GM20431 (cell line): ENCODE results near the gene PBX1.

Source experiments
- in situ Hi-C: fragments of 300-500 bp; cut with MseI, MboI; formaldehyde crosslinking; loops from one replicate; pipeline ENCODE4 v1.15.0; 2020; ENCODE audit warnings: low sequenced_read_pairs; ENCODE audit not compliant: unreplicated experiment

PBX1 gene

DNA sequence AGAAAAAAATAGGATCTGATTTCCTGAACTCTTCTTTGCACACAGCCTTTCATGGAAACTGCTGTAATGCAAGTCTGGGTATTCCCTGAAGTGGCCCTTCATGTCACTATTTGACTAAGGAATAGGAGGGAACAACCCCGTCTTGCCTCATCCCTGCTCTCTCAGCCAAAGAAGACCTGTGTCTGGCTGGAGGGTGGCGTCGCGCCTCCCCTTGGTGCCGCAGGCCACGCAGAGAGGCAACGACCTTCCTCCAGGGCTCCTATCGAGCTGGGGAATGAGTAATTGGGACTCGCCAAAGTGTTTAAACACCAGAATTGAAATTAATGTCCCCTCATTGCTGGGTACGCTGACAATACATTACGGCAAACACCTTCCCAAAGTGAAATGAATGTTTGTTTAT lies 129.8 kb downstream of the PBX1 start:
- in situ Hi-C loops = no loop called here

DNA sequence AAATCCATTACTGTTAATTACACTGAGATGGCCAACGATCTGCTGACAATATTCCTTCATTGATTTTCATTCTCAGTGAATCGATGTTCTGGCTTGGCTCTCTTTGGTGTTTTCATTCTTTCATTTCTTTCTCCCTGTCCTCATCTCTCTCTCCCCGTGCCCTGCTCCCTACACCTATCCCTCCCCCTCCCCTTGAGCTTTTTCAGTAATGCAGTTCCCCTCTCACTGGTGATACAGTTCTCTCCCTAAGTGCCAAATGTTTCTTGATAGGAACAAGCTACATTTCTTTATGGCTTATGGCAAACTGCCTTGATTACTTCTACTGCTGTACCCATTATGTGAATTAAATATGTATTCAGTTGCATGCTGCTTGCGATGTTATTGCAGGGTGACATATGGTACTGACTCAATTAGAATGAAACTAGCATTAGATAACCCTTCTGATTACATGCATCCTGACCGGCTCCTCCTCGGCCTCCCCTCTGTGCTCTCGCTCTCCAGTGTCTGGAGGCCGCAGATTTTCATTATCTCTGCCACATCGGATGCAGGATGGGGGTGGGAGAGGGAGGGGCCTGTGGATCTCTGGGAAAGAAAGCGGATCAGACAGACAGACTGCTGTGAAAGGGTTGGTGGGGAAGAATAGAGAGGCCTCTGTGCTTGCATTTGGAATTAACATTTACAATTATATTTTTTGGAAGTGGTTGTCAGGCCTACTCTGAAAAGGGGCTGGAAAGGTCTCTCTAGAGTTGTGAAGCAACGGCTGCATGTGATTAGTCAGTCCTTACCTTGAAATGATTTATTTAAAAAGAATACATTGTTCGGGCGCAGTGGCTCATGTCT lies 130.9 kb downstream of the PBX1 start:
- in situ Hi-C loops = no loop called here

DNA sequence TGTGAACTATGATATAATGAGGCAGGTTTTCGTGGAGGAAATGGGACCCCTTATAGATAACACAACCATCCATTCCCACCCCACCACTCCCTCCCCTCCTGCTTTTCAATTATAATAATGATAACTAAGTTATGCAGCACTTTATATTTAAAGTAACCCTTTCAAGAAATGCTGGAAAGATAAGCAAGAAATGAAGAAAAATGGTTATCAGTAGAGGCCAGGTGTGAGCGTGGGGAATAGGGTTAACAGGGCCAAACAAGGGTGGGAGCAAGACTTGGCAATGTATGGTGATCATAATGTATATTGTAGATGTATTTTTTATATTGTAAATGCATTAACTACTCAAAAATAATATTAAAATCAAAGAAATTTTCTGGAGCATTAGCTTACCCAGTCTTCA lies 133.4 kb downstream of the PBX1 start:
- in situ Hi-C loops = no loop called here

DNA sequence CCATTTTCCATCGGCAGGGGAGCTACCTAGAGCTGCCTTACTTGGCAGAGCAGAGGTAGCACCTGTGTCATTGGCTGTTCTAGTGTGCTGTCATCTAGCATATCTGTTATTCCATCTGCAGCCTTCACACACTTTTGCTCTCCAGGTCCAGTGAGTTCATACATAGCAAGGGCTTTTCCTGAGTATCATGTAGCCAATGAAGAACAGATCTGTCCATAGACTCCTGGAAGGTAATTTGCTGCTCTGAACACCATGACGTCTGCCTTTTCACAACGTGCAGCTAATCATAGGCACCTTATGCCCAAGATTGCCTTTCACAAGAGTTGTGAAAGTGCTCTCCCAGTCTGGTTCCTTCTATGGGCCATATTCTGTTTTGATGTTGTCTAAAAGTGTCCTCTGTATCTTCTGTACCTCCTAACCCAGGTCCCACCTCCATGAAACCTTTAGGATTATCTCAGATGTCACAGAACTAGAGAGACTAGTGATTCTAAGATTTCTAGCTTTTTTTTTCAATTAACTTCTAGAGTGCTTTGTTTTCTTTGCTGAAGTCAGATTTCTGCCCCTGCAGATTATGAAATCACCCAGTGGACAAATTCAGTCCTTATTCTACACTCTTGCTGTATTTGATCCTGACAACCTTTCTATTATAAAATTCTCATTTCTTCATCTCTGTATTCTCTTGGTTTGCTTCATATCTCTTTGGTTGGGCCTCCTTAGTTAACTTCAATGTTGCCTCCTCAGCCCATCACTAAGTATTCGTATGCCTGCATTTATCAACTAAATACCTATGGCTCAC lies 134.8 kb downstream of the PBX1 start:
- in situ Hi-C loops = no loop called here

DNA sequence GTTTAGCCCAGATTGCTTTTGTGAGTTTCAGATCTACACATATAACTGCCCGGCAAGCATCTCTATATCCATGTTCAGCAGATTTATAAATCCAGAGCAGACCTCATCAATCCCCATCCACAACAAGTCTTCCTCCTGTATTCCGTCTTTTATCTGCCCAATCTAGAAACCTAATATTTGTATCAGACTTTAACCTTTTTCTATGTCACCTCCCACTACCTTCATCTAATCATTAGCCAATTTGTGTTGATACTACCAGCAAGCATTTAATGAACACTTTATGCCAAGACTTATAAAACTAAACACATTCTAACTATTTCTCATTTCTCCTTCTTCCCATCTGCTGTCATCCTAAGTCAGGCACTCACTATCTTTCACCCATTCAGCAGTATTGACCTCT lies 135.5 kb downstream of the PBX1 start:
- in situ Hi-C loops = no loop called here

DNA sequence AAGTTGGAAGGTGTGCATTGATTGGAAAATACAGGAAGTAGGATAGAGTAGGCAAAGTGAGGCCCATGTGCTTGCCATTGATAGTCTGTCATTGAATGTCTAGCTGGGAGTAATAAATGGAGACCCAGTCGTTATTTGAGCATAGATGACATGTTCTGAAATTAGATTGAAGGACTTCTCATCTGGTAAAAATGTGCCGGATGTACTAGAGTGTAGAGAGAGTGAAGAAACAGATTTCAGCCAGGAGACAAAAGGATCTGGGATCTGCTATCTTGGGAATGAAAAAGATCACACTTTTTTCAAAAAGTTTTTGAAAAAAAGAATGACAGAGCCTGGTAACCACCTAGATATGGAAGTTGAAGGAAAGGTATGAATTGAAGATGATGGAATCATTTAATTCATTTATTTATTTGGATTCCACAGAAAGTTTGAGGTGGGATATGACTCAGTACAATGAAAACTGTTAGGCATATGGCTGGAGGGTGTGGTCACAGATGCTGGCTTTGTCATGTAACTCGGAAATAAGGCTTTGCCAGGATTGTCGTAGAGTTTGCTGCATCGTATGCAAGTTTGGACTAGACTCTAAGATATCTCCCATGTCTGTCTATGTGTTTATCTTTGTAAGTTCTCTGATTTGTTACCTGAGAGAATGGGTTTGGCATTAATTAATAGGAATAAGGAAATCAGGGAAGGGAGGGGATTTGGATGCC lies 137.1 kb downstream of the PBX1 start:
- in situ Hi-C loops = no loop called here

DNA sequence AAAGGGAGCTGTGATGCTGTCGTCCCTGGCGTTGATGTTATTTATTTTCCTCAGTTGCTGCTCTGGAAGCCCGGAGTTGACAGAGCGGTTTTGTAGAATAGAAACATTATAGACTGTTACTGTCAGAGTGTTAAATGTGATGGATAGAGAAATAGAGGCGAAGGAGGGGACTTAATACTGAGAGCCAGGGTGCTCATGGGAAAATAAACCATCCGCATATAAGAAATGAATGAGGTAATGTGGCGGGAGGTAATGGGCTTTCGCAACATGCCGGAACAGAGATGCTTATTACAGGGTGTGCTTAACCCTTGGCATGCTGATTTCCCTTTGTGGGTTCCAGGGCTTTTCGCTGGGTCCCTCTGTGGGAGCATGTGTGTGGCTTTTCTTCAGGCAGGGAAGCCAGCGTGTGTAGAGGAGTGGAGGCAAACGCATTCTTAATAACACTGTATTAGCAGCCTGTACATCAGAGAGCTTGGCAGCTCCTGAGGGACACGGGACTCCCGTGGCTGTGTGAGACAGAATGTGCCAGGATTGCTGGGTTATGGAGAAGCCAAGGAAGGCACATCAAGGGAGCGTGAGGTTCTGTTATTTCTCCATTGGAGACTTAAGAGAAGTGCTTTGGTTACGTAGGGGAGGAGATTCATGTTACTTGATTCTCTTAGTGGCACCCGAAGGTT lies 141.0 kb downstream of the PBX1 start:
- in situ Hi-C loops = no loop called here

DNA sequence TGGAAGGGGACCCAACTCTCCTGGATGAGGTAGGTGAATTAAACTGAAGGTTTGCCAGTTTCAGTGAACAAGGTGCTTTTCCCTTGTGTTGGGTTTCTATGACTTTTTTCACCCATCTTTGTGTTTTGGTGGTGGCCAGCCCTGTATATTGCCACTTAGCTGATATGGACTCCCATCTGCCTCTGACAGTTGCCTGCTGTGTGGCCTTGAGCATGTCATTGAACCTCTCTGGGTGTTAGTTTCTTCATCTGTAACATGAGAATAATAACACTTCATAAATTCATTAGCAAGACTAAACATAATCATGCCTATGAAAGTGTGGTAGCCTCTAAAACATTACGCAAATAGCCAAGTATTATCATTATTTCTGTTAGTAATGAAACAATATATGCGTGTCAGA lies 141.7 kb downstream of the PBX1 start:
- in situ Hi-C loops = no loop called here

DNA sequence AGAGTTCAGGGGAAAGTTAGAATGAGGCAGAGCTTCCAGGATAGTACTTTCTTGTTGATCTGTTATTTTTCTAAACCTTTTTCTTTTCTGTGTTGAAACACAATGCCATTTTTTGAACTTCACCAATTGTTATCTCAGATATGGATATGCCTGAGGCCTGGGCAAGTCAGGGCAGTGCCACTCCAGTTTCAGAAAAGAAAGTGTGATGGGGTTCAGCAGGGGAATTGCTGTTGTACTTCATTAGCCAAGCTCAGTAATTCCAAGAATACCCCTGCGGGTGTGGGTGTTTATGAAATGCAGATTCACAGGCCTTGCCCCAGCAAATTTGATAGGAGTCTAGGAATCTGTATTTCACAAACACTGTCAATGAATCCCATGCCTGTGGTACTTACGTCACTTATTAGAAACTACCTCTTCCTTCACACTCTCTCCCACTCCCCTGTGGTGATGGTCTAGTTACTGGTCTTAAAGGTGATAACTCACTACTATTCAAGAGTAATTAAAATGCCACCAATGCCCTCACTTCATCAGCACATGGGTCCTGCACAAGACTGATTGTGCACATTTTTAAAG lies 142.3 kb downstream of the PBX1 start:
- in situ Hi-C loops = no loop called here

DNA sequence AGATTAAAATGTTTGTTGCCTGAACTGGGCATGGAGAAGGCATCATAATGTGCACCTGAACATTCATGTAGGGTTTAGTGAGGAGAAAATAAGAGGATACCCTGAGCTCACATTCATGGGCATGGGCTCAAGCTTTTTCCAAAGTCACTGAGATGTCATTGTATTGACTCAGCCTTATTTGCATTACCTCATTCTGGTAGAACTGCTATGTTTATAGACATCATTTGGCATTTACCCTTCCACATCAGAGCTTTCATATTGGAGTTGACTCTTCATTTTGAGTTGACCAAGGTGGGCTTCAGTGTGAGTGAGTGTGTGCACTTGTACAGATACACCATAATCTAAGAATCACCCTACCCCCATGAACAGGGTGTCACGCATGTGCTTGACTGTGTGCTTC lies 143.2 kb downstream of the PBX1 start:
- in situ Hi-C loops = no loop called here

DNA sequence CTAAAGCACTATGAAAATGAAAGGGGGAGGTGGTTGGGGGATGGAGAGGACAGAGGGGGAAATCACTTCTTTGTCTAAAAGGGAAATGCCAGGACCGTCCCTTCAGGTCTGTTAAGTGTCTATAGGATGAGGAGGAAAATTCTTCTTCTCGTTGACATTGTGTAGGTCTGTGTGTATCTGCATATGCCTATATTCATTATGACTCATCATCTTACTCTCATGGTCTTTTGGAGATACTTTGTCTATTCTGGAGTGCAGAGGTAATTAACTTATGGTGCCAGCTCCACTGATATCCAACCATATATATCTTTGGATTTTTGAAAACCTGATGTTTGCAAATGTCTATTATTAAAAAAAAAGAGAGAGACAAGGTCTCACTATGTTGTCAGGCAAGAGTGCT lies 143.7 kb downstream of the PBX1 start:
- in situ Hi-C loops = no loop called here

DNA sequence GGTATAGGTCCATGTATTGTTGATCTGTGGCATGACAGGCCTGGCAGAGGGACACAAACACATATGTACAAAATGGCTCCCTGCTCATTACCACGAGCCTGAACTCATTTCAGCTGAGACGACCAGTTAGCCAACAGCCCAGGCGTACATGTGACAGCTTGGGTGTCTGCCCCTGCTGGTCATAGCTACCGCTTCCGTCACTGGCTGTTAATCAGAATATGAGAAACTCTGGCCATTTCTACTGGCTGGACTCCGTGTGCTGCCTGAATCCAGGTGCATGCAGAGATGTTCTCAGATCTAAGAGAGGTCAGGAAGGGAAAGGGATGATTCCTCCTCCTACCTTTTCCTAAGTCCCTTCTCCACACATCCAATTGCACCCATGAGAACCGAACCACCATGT lies 144.5 kb downstream of the PBX1 start:
- in situ Hi-C loops = no loop called here

DNA sequence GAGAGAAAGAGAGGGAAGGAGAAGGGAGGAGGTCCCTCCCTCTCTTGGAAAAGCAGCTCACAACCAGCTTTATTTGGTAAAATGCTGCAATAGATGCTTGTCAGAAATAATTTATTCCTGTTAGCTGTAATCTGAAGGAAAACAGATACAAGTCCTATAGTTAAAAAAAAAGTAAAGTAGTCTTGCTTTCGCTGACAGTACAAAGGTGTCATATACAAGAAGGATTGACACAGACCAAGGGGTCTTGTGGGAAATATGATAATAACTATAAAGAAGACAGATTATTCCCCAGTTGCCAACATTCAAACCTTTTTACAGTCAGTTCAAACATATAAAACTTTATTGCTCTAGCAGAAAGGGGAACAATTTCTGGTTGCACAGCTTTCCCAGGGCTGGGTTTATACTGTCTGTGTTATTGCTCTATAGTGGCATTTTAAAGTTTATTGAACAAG lies 145.0 kb downstream of the PBX1 start:
- in situ Hi-C loops = no loop called here

DNA sequence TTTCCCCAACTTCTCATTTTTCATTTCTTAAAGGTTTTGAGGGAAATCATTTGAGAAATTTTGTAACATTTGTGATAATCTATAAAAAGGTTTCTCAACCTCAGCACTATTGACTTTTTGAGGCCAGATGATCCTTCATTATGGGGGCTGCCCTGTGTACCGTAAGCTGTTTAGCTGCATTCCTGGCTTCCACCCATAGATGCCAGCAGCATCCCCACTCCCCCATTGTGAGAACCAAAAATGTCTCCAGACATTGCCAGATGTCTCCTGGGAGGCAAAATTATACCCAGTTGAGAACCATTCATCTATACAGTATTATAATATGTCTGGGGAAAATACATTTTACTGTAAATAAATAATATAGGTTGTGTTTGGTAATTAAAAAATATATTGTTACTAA lies 146.0 kb downstream of the PBX1 start:
- in situ Hi-C loops = no loop called here

DNA sequence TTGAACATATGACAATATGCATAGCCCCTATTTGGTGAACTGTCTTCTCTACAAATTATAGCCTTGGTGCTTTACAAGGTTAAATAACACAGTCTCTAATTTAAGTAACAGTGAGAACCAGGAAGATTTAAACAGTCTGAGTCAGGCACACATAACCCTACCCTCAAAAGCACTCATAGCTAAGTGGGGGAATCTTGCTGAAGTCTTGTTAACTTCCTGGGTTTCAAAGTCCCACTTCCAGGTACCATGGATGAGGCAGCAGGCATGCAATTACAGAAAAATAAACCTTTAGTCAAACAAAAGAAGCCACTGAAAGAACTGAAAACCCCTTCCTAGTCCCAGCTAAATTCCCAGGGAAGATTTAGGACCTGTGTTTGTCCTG lies 147.6 kb downstream of the PBX1 start:
- in situ Hi-C loops = no loop called here

DNA sequence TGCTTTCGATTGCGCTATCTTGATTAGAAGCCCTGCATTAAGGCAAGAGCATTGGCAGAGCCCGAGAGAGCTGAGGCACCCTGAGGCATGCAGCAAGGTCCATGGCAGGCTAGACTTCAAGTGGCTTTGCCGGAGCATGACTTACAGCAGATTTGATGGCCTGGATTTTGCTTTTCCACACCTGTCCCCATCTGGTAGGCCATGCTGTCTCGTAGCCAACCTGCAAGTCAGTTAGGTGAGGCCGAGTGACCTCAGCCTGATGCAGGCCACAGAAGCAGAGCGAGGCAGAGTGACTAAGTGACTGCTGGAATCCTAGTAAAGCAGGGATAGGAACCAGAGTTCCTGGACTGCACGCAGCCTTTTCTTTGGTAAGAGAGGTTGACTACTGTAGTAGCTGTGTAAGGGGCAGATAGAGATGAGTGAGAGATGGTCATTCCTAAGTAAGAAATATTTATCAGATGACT lies 148.9 kb downstream of the PBX1 start:
- in situ Hi-C loops = no loop called here

DNA sequence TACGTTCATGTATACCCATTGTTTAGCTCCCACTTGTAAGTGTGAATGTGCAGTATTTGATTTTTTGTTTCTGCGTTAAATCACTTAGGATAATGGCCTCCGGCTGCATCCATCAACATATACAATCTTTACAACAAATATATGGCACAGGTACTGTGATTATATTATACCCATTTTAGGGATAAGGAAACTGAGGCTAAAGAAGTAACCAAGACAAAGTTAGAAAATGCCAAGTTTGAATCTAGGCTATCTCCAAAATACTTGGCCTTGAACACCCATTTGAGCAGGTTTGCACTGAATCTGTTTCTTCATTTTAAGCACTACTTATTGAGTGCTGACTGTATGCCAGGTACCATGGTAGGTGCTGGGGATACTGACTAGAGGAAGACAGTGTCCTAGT lies 149.6 kb downstream of the PBX1 start:
- in situ Hi-C loops = no loop called here

DNA sequence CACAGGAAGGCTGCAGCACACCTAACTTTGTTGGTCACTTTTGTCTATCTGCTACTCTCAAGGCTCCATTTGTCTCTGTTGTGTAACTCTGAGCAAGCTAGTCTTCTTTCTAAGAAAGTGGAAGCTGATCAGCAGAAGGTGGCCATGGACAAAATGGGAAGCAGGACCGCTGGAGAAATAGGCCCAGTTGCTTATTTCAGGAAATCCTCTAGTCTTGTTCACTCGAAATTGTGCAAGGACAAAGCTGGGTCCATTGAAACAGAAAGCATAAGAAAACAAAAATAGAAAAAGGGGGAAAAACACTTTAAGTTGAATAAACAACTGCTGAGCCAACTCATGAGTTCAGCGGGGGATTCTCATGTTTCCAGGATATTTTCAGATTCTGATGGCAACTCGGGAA lies 150.1 kb downstream of the PBX1 start:
- in situ Hi-C loops = no loop called here

DNA sequence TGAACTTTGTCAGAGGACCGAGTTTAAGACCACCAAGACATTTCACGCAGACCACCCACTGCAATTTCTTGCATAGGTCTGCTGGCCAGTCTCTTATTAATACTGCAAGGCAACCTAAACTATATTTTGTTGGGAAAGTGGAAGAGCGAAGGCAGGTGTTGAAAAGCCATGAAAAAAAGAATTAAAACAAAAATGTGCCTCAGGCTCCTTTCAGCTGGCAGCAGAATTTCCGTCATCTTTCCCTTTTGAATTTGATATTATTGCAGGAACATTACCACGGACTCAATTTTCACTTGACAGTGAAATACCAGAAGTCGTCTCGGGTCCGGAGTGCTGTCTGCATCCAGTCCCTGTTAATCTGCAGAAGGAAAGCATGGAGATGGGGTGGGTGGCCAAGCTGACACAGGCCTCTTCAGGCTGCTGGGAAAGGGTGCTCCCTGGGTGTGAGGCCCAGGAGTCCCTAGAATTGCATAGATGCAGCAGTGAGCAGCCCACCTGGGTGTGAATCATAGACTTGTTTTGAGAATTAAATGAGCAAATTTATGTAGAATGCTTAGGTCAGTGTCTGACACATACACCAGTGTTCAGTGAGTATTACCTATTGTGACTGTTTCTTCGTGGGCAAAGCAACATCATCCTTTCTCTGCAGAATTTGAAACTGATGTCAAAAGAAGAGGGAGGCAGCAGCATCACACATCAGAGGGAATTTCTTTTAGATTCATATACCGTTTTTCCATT lies 150.7 kb downstream of the PBX1 start:
- in situ Hi-C loops = no loop called here
